GM15510 (cell line): ENCODE results near the gene RNF111.

Experiments
- POLR2A ChIP-seq: IDR thresholded peaks from 3 replicates; pipeline ENCODE4 v1.6.1; 2011; ENCODE audit warnings: borderline replicate concordance; ENCODE audit not compliant: insufficient read length; ENCODE audit errors: extremely low read depth

RNF111 gene

DNA sequence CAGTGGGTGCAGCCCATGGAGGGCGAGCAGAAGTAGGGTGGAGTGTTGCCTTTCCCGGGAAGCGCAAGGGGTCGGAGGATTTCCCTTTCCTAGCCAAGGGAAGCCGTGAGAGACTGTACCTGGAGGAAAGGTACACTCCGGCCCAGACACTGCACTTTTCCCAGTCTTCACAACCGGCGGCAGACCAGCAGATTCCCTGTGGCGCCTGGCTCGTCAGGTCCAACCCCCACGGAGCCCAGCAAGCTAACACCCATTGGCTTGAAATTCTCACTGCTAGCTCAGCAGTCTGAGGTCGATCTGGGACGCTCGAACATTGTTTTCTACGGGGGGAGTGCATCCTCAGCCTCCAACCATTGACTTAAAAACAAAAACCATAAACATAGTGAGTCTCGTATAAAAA lies 144.0 kb downstream of the RNF111 start:
- no peak for TF ChIP-seq POLR2A

DNA sequence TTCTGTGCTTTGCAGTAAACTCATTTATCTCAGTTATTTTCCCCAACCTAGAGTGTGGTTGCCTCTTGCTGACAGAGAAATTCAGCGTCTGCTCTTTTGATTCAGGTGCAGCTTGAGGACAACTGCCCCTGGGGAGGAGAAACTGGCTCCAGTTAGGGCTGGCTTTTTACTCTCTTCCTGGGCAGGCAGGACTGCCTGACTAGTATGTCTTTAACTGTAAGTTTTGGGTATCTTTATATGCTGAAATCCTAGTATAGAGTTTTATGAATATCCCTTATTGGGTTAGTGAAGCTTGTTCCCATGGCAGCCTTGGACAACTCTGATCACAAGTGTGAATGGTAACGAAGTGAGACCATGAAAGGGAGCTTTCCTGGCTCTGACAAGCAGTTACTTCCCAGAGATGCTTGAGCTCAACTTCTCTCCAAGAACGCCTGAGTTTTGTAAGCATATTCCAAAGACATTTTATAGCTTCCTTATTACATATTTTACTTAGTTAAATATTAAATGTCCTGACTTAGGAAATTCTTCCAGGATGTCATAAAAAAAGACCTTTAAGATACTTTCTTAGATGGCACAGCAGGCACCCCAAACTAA lies 144.6 kb downstream of the RNF111 start:
- no peak for TF ChIP-seq POLR2A

DNA sequence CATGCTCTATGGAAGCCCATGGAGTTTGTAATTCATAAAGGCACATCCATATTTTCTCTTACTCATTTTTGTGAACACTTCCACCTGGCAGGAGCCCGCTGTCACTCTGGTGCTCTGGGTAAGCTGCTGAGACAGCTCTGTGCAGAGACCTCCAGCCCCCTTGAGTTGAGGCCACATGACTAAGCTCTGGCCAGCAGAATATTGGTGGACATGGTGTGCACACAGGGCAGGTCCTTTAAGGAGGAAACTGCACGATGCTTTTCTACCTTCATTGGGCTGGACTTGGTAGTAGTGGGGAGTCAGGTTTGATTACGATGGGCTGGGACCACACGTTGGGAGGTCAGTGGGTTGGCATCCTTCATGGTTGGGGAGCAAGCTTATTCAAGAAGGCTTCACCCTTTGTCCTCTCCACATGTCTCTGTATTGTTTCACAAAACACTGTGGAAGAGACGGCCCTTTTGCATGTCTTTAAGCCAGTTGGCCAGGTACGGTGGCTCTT lies 146.5 kb downstream of the RNF111 start:
- no peak for TF ChIP-seq POLR2A

DNA sequence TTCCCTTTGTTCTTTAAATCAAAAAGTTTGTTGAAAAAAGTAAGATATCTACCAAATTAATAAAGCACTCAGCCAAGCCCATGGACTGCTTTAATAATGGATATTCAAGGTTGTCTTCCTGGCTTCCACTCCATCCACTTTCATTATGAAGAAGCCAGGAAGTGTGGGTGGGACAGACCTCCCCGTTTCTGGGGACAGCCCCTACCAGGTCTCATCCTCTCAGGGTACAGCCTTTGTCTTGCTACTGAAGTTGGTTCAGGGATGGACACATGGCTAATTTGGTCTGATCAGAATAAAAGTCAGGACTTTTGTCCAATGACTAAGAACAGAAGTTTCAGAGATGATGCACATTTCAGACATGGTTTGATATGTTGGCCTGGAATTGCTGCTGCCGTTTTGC lies 150.1 kb downstream of the RNF111 start:
- no peak for TF ChIP-seq POLR2A

DNA sequence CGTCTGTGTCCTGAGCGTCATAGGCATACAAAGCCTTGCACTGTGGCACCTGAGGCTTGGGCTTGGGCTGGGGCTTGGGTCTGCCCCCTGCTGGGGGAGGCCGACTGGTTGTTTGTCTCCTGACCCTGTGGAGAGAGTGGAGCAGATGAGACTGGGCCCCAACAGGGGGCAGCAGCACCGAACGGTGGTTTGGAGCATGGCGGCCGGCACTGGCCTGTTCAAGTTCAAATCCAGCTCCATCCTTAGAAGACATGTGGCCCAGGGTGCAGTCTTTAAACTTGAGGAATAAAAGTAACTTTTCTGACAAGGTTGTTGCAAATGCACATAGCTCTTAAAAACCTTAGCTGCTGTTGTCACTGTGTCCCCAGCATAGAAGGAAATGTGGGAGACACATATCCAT lies 150.8 kb downstream of the RNF111 start:
- no peak for TF ChIP-seq POLR2A

DNA sequence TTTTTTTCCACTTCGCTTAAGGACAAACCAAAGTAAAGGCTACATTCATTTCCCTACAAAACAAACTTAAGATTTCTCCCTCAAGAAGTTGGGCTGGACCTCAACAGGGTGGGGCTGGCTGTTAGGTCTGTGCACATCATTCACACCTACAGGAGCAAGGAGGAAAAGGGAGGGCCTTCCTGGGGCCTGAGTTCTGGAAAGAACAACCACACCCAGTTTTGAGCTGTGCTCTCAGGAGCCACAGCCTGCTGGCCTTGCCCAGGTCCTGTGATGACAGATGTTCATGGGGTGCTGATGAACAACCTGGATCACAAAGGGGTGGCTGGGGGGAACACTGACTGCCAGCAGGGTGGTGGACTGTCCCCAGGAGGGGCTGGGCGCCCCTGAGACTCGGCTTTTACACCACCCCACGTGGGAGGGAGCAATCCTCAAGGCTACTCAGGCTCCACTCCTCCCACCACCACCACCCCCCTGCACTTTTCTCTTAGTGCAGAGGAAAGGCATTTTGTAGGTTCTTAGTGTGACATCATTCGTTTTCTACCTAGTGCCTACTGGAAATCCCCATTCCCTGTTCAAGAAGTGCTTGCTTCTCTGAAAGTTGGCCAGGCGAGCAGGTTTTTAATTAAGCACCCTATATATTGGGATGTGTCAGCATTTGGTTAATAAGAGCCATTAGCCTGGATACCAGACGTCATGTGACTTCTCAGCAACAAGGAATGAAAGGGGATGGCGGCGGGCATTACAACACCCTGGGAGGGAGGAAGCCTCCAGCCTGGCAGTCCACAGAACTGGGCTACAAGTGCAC lies 153.2 kb downstream of the RNF111 start:
- TF ChIP-seq POLR2A, result no peak

DNA sequence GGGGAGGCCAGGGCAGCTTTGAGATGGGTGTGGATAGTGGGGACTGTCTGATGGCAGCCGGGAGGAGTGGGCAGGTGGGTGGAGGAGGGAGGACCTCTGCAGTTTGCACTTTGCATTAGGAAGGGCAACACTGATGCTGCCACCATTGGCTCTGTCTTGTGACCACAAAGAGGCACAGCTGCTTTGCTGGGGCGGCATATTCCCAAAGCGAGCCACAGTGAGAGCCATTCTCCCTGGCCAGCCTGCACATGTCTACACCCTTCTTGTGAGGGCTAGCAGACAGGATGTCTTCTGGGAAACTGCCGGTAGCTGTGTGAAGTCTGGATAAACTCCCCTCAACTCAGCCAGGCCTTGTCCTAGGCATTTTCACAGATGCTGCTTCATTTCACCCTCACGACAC lies 155.8 kb downstream of the RNF111 start:
- no peak for TF ChIP-seq POLR2A
